ENCODE results near the gene HELZ2. TPM values are rescaled to one million over a fixed set of nuclear protein-coding genes. Genes with fewer than 3 reads are reported as not detected.
"Not testable (repeated sequence)": the region's sequence is repeated elsewhere in the genome, so short reads cannot be mapped to it uniquely, and the experiment has no call there.

HELZ2 gene
- total and polyA plus RNA-seq, 2 donors: 13.9 to 14.8 TPM

- no peaks in the 10 kb centered on the region for H3K4me1 ChIP-seq (ENCODE audit: control insufficient read depth in 2 of 2, insufficient read depth in 2 of 2, low read length in 2 of 2)
- WGBS: 97% methylated on average over 41 of the region's 41 CpGs
- H3K9me3 ChIP-seq (ENCODE audit: control insufficient read depth in 2 of 2, insufficient read depth in 1 of 2, low read length in 1 of 2): peaks cover 0 to 5% of the 10 kb centered on the region in 2 donors
- H3K36me3 ChIP-seq (ENCODE audit: control insufficient read depth in 2 of 2, insufficient read depth in 2 of 2, low read length in 1 of 2): peaks cover 54 to 56% of the 10 kb centered on the region in 2 donors
- DNase-seq (ENCODE audit: low read depth in 6 of 9, low spot score in 9 of 9): no peak
- H3K27me3 ChIP-seq (ENCODE audit: control insufficient read depth in 2 of 2, insufficient read depth in 1 of 2, low read length in 1 of 2): no peaks in the 10 kb centered on the region
- no peak overlapping the region for H3K4me3 ChIP-seq (ENCODE audit: low read length in 2 of 2)
- H3K27ac ChIP-seq (ENCODE audit: low read depth in 1 of 2, low read length in 1 of 2): no peak overlapping the region
Observed at GRCh38 chr20:63617092-63617875, 43.2 kb upstream of the HELZ2 start.

DNA sequence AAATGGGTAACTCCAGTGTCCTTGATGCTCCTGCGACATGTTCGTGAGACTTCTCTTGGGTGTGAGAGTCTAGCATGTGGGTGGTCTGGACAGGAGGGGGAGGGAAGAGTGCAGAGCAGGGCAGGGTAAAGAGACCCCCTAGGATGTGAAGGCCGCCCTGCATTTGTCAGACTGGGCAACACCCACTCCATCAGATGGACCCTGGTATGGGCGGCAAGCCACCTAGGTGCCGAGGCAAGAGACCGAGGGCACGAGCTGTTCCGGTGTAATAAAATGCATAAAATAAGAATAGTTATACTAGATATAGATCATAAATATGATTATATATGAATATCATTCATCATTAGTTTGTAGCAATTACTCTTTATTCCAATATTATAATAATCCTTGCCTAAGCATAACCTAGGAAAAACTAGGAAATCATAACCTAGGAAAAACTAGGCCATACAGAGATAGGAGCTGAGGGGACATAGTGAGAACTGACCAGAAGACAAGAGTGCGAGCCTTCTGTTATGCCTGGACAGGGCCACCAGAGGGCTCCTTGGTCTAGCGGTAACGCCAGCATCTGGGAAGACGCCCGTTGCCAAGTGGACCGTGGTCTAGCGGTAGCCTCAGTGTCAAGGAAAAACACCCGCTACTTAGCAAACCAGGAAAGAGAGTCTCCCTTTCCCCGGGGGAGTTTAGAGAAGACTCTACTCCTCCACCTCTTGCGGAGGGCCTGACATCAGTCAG, 40.0 kb upstream of the HELZ2 start:
- peaks cover 48 to 51% of the 10 kb centered on the region in 2 donors for H3K36me3 ChIP-seq (ENCODE audit: control insufficient read depth in 2 of 2, insufficient read depth in 2 of 2, low read length in 1 of 2)
- not testable (repeated sequence) for H3K27me3 ChIP-seq (ENCODE audit: control insufficient read depth in 2 of 2, insufficient read depth in 1 of 2, low read length in 1 of 2); DNase-seq (ENCODE audit: low read depth in 6 of 9, low spot score in 9 of 9); H3K4me1 ChIP-seq (ENCODE audit: control insufficient read depth in 2 of 2, insufficient read depth in 2 of 2, low read length in 2 of 2); H3K27ac ChIP-seq (ENCODE audit: low read depth in 1 of 2, low read length in 1 of 2); H3K4me3 ChIP-seq (ENCODE audit: low read length in 2 of 2); H3K9me3 ChIP-seq (ENCODE audit: control insufficient read depth in 2 of 2, insufficient read depth in 1 of 2, low read length in 1 of 2)
- WGBS: 94% methylated on average over 18 of the region's 18 CpGs

DNA sequence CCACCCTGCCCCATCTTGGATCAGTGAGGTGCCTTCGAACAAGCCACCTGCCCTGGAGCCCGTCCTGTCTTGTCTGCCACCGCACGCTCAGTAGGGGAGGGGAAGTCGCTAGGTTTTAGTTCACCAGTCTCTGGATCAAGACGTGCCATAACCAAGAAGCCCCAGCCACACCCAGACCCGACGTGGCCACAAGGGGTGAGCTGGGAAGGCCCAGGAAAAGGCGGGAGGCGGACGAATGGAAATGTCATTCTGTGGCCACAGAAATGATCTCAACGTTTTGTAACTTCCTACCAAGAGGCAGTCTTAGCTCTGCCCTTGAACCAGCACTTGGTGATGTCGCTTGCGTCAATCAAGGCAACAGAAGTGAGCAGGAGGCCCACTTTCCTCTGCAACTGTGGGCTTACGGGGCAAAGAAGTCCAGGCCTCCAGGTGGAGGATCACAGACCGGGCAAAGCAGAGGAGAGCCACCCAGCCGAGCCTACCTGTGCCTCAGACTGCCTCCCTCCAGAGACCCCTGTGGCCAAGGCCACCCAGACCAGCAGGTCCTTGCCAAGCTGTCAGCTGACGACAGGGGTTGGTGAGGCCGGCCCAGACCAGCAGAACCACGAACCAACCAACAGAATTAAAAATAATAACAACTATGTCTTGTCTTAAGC, 38.4 kb upstream of the HELZ2 start:
- Histone ChIP-seq H3K27me3 (ENCODE audit: control insufficient read depth in 2 of 2, insufficient read depth in 1 of 2, low read length in 1 of 2) (no peaks in the 10 kb centered on the region), H3K4me3 (ENCODE audit: low read length in 2 of 2) (no peak overlapping the region), H3K36me3 (ENCODE audit: control insufficient read depth in 2 of 2, insufficient read depth in 2 of 2, low read length in 1 of 2) (peaks cover 32 to 35% of the 10 kb centered on the region in 2 donors), H3K9me3 (ENCODE audit: control insufficient read depth in 2 of 2, insufficient read depth in 1 of 2, low read length in 1 of 2) (peaks cover 0 to 5% of the 10 kb centered on the region in 2 donors), H3K4me1 (ENCODE audit: control insufficient read depth in 2 of 2, insufficient read depth in 2 of 2, low read length in 2 of 2) (no peaks in the 10 kb centered on the region), H3K27ac (ENCODE audit: low read depth in 1 of 2, low read length in 1 of 2) (no peak overlapping the region)
- 89% methylated on average over 20 of the region's 20 CpGs for WGBS
- DNase-seq (ENCODE audit: low read depth in 6 of 9, low spot score in 9 of 9): no peak

DNA sequence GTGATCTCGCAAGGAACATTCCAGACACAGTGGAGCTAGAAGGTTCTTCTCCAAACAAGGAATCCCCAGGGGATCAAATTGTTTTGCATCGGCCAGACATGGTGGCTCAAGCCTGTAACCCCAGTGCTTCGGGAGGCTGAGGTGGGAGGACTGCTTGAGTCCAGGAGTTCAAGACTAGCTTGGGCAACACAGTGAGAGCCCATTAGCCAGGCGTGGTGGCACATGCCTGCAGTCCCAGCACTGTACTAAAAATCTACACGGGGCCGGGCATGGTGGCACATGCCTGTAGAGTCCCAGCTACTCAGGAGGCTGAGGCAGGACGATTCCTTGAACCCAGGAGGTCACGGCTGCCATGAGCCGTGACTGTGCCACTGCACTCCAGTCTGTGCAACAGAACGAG, 37.6 kb upstream of the HELZ2 start:
- DNase-seq (ENCODE audit: low read depth in 6 of 9, low spot score in 9 of 9): no peak
- 96% methylated on average over 10 of the region's 10 CpGs for WGBS
- no peak overlapping the region for H3K27ac ChIP-seq (ENCODE audit: low read depth in 1 of 2, low read length in 1 of 2)

DNA sequence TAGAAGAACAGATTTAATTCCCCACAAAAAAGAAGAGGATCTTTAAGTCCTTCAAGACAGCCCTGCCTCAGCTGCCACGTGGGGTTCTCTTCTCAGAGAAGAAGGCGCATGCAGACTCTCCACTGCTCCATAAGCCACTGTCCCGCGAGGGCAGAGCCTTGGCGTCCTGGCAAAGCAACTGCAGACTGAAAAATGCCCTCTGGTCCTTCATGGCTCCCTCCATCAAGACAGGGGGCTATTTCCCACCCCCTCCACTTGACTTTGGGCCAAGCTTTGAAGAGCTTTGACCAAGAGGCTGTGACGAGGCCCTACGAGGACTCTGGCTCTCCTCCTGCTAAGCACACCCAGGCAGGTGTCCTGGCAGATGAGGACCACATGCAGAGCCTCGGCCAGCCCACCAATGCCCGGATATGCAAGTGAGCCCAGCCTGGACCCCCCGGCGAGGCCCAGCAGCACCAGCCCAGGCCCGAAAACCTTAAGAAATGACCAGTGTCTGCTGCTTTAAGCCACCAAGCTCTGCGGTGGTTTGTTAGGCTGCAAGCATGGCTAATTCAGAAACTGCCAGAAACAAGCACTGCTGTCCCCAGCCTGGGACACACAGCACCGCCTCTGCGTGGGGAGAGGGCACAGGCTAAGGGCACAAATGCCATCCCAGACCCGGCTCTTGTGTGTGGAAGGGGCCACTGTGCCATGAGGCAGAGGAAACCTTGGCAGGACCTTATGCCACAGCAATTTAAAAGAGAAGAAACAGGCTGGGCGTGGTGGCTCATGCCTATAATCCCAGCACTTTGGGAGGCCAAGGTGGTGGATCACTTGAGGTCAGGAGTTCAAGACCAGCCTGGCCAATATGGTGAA, 36.8 kb upstream of the HELZ2 start:
- Histone ChIP-seq H3K4me1 (ENCODE audit: control insufficient read depth in 2 of 2, insufficient read depth in 2 of 2, low read length in 2 of 2) (no peaks in the 10 kb centered on the region), H3K4me3 (ENCODE audit: low read length in 2 of 2) (no peak overlapping the region), H3K27ac (ENCODE audit: low read depth in 1 of 2, low read length in 1 of 2) (no peak overlapping the region), H3K9me3 (ENCODE audit: control insufficient read depth in 2 of 2, insufficient read depth in 1 of 2, low read length in 1 of 2) (peaks cover 0 to 5% of the 10 kb centered on the region in 2 donors), H3K27me3 (ENCODE audit: control insufficient read depth in 2 of 2, insufficient read depth in 1 of 2, low read length in 1 of 2) (no peaks in the 10 kb centered on the region), H3K36me3 (ENCODE audit: control insufficient read depth in 2 of 2, insufficient read depth in 2 of 2, low read length in 1 of 2) (peaks cover 22% of the 10 kb centered on the region in 2 donors)
- no peak for DNase-seq (ENCODE audit: low read depth in 6 of 9, low spot score in 9 of 9)
- WGBS: 96% methylated on average over 17 of the region's 17 CpGs

More for the DNA sequence above, 37.6 kb upstream of the HELZ2 start:
- H3K9me3 ChIP-seq (ENCODE audit: control insufficient read depth in 2 of 2, insufficient read depth in 1 of 2, low read length in 1 of 2): peaks cover 0 to 5% of the 10 kb centered on the region in 2 donors
- H3K4me3 ChIP-seq (ENCODE audit: low read length in 2 of 2): no peak overlapping the region
- H3K4me1 ChIP-seq (ENCODE audit: control insufficient read depth in 2 of 2, insufficient read depth in 2 of 2, low read length in 2 of 2): no peaks in the 10 kb centered on the region
- H3K36me3 ChIP-seq (ENCODE audit: control insufficient read depth in 2 of 2, insufficient read depth in 2 of 2, low read length in 1 of 2): peaks cover 26 to 27% of the 10 kb centered on the region in 2 donors
- no peaks in the 10 kb centered on the region for H3K27me3 ChIP-seq (ENCODE audit: control insufficient read depth in 2 of 2, insufficient read depth in 1 of 2, low read length in 1 of 2)

GRCh38 chr20:63606686-63607085, 32.6 kb upstream of the HELZ2 start:
- no peak overlapping the region for H3K27ac ChIP-seq (ENCODE audit: low read depth in 1 of 2, low read length in 1 of 2)
- H3K27me3 ChIP-seq (ENCODE audit: control insufficient read depth in 2 of 2, insufficient read depth in 1 of 2, low read length in 1 of 2): no peaks in the 10 kb centered on the region
- no peak overlapping the region for H3K4me3 ChIP-seq (ENCODE audit: low read length in 2 of 2)
- no peaks in the 10 kb centered on the region for H3K4me1 ChIP-seq (ENCODE audit: control insufficient read depth in 2 of 2, insufficient read depth in 2 of 2, low read length in 2 of 2)
- DNase-seq (ENCODE audit: low read depth in 6 of 9, low spot score in 9 of 9): no peak
- H3K36me3 ChIP-seq (ENCODE audit: control insufficient read depth in 2 of 2, insufficient read depth in 2 of 2, low read length in 1 of 2): peaks cover 21 to 31% of the 10 kb centered on the region in 2 donors
- 73% methylated on average over 9 of the region's 9 CpGs for WGBS
- H3K9me3 ChIP-seq (ENCODE audit: control insufficient read depth in 2 of 2, insufficient read depth in 1 of 2, low read length in 1 of 2): peaks cover 0 to 9% of the 10 kb centered on the region in 2 donors

DNA sequence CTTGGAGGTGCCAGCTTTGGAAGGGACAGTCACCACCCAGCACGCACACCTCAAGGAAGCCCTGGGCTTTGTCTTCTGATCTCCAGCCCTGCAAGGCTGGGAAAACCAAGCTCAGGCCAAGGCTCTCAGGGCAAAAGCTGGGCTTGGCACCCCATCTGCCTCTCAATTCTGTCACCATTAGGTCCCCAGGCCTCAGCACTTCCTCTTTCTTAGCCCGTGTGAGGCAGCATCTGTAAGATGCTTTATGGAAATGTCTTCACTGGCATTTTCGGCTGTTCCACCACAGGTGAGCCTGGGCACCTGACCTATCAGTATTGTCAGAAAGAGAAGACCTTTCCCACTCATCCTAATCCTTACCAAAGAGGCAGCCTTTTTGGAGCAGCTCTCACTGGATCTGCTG, 28.3 kb upstream of the HELZ2 start:
- H3K4me3 ChIP-seq (ENCODE audit: low read length in 2 of 2): no peak overlapping the region
- no peak overlapping the region for H3K27ac ChIP-seq (ENCODE audit: low read depth in 1 of 2, low read length in 1 of 2)
- H3K4me1 ChIP-seq (ENCODE audit: control insufficient read depth in 2 of 2, insufficient read depth in 2 of 2, low read length in 2 of 2): peaks cover 10 to 18% of the 10 kb centered on the region in 2 donors
- H3K36me3 ChIP-seq (ENCODE audit: control insufficient read depth in 2 of 2, insufficient read depth in 2 of 2, low read length in 1 of 2): peaks cover 57 to 63% of the 10 kb centered on the region in 2 donors
- no peak for DNase-seq (ENCODE audit: low read depth in 6 of 9, low spot score in 9 of 9)
- 82% methylated on average over 3 of the region's 3 CpGs for WGBS
- peaks cover 0 to 11% of the 10 kb centered on the region in 2 donors for H3K9me3 ChIP-seq (ENCODE audit: control insufficient read depth in 2 of 2, insufficient read depth in 1 of 2, low read length in 1 of 2)
- H3K27me3 ChIP-seq (ENCODE audit: control insufficient read depth in 2 of 2, insufficient read depth in 1 of 2, low read length in 1 of 2): no peaks in the 10 kb centered on the region

GRCh38 chr20:63601679-63602078, 27.6 kb upstream of the HELZ2 start:
- peaks cover 0 to 11% of the 10 kb centered on the region in 2 donors for H3K9me3 ChIP-seq (ENCODE audit: control insufficient read depth in 2 of 2, insufficient read depth in 1 of 2, low read length in 1 of 2)
- not testable (repeated sequence) for DNase-seq (ENCODE audit: low read depth in 6 of 9, low spot score in 9 of 9); H3K27ac ChIP-seq (ENCODE audit: low read depth in 1 of 2, low read length in 1 of 2); H3K27me3 ChIP-seq (ENCODE audit: control insufficient read depth in 2 of 2, insufficient read depth in 1 of 2, low read length in 1 of 2); H3K4me3 ChIP-seq (ENCODE audit: low read length in 2 of 2)
- peaks cover 11 to 23% of the 10 kb centered on the region in 2 donors for H3K4me1 ChIP-seq (ENCODE audit: control insufficient read depth in 2 of 2, insufficient read depth in 2 of 2, low read length in 2 of 2)
- 16% methylated on average over 8 of the region's 8 CpGs for WGBS
- peaks cover 62 to 63% of the 10 kb centered on the region in 2 donors for H3K36me3 ChIP-seq (ENCODE audit: control insufficient read depth in 2 of 2, insufficient read depth in 2 of 2, low read length in 1 of 2)
